Stimulated activated CD4-positive, alpha-beta T cell treated with anti-CD3 and anti-CD28 coated beads, Interleukin-2, amount 100 ng/mL, for 4 hours (primary cell): ENCODE data around the gene METTL23.
"Not testable (repeated sequence)": the region's sequence is repeated elsewhere in the genome, so short reads cannot be mapped to it uniquely, and the experiment has no call there.

Experiments
- DNase-seq: peaks from one replicate; pipeline ENCODE4 v3.0.0-alpha.2; 2020; ENCODE audit warnings: low read depth

The METTL23 gene

GRCh38 chr17:76735006-76735405 is 8.4 kb downstream of the METTL23 start:
- DNase-seq: no peak

DNA sequence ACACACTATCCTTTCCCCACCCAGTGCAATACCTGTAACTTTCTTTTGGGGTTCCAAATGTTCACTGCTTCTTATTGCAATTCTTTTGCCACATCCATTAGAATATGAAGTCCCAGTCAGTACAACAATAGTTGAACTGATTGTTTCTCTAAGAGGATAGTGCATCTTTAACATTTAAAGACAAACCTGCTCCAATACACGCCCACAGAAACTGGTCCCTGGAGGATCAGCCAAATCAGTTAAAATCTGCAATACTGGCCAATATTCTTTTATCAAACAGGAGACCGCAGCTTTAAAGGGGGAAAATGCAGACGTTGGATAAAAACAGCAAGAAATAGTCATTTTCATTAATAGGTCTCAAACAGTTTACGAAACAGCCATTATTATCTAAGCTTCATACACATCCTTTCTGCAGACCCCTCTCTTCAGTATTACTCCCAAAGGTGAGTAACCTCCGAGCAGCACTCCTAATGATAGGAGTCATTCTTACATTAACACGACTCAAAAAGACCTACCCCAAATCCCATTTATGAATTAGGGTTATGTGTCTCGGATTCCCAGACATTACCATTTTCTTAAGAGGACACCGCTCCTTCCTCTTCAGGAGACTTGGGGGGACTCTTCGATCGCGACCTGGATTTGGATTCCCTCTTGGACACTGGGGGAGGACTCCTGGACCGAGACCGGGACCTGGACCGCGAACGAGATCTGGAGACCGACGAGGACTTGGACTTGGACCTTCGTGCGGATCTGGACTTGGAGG is 9.1 kb downstream of the METTL23 start:
- no peak for DNase-seq

DNA sequence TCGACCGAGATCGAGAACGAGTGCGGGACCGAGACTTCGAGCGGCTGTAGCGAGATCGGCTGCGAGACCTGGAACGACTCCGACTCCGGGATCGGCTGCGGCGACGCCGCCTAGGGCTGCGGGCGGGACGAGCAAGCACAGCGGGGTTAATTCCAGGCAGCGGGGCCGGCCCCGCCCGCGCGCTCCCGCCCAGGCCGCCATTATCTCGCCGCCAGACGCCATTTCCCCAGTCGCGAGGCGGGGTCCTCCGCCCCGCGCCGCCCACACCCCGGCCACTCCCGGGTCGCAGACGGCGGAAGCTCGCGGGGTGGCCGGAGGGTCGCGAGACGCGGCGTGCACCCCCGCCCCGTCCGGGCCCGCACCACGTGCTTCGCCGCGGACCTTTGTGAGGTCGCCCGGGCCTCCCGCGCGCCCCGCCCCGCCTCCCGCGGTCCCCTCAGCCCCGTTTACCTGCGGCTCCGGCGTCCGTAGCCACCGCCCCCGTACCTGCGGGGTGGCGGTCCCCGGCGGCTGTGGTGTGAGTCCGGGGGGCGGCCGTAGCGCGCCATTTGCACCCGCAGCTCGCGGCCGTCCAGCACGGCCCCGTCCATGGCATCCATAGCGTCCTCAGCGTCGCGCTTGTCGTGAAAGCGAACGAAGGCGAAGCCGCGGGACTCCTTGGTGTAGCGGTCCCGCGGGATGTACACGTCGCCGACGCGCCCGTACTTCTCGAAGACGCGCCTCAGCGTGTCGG is 9.9 kb downstream of the METTL23 start:
- peak; percentile 63 for DNase-seq

DNA sequence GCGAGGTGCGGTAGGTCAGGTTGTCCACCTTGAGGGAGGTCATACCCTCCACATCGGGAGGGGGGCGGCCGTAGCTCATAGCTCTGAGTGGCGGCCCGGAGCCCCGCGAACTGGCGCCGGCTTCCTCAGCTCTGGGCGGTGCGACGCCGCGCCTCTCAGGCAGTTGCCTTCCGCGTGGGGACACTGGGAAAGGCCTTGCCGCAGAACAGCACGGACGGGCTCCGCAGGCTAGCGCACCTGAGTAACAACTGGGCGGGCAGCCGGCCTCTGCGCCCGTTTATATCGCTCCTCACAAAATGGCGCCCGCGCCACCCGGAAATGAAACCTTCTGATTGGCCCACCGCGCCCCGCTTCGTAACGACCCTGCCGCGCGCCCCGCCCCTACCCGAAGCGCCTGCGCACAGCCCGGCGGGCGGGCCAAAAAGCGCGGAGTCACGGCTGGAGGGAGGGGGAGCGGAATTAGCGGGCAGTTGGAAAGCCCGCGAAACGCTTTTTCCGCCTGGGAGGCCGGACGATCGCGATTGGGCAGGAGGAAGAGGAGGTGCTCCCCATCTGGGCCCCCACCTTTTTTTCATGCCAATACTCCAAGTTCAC is 10.5 kb downstream of the METTL23 start, which contains the start of gene SRSF2:
SRSF2 (minus strand) TSS at position 250 of the 594 bp plus-strand sequence; CDS start at position 79, 171 bp downstream.
- peak; percentile 97 for DNase-seq

DNA sequence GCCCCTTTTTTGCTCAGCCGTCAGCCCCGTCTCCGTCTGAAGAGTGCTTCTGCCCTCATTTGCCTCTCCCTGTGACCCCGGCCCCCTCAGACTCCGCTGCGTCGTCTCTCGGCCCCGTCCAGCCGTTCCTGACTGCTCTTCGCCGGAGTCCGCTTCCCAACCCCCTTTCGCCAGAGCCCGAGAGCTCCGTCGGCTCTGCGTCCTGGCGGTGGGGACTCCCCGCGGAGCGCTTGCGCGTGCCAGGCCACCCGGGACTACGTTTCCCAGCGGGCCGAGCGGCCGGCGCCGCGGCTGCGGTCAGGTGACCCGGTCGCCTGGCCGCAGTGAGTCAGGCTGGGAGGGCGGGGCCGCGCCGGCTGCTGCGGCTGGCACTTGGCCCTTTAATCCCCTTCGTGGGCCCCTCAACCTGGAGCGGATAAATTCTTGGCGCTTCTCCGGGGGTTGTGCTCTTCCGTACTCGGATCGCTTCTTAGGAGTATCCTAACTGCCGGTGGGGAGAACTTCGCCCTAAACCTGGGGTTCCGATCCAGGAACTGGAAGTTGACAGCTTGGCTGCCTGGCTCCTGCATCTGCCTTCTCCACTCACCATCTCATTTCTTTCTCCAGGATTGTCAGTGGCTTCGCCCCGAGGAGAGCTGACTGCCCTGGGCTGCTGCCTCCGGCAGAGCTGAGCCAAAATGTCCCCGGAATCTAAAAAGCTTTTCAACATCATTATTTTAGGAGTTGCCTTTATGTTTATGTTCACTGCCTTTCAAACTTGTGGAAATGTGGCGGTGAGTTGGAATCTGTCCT is 11.2 kb downstream of the METTL23 start, which contains the start of gene MFSD11:
MFSD11 (plus strand) TSS at position 444 of the 792 bp plus-strand sequence; CDS start at position 678, 234 bp downstream.
- peak; percentile 85 for DNase-seq

DNA sequence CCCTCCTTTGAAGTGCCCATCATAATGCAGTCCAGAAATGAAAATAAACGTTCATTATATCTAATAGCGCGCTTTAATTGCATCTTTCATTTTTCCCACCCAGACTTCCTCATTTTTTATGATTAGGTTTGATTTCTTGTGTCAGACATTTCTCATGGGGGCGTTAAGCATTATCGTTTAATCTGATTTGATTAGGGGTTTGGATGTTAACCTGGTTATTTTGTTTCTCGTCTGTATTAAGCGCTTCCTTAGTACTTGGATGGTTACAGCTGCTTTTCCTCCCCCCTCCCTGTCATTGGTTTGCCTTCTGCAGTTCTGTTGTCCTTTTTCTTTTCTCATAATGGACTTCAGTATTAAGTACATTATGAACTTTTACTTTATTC is 11.8 kb downstream of the METTL23 start:
- no peak for DNase-seq

GRCh38 chr17:76739568-76740115 is 13.0 kb downstream of the METTL23 start:
- DNase-seq: not testable (repeated sequence)

DNA sequence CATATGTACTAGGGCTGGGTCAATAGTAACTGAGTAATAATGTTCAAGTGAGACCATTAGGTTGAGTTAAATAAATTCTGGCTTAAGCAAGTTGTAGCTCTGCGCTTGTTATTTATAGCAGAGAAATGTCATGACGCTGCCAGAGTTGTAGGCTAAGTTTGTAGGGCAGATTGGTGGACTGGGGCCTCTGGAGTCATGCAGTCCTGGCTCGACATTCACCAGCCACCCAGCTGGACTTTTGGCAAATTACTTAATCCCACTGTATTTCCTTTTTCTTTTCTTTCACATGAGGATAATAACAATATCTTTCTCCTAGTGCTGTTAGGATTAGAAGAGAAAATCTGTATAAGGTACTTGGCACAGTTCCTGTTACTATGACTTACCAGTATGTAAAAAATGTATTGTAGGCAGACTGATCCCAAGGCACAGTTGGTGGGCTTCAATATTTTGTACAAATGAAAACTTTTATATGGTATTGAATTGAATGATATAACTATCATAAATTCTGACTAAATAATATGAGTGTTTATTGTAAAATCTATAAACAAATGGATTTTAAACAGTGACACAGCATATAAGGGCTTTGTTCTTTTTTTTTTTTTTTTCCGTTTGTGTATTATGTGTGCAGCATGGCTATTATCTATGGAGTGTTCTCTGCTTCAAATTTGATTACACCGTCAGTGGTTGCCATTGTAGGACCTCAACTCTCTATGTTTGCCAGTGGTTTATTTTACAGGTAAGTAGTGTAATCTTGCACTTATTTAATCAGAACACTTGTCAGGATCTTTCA is 13.9 kb downstream of the METTL23 start:
- DNase-seq: no peak

GRCh38 chr17:76742958-76743357 is 16.3 kb downstream of the METTL23 start:
- DNase-seq: no peak

DNA sequence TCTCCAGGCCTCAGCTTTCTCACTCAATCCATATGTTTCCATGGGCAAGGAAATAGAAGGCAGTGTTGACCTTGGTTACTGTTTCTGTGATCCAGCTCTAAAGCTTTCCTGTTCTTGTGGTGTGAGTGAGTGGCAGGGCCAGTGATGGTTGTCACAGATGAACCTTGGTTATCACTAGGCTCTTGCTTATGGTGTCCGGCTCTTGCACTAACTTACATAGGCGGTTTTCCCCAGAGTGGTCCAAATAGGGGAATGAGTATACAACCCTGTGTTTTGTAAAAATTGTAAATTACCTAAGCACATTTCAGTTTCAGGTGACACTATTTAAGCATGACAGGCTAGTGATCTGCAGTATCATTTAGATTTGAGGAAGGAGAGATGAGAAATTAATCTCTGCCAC is 18.1 kb downstream of the METTL23 start:
- no peak for DNase-seq

GRCh38 chr17:76745785-76746184 is 19.1 kb downstream of the METTL23 start:
- not testable (repeated sequence) for DNase-seq

GRCh38 chr17:76747716-76748363 is 21.2 kb downstream of the METTL23 start:
- no peak for DNase-seq

DNA sequence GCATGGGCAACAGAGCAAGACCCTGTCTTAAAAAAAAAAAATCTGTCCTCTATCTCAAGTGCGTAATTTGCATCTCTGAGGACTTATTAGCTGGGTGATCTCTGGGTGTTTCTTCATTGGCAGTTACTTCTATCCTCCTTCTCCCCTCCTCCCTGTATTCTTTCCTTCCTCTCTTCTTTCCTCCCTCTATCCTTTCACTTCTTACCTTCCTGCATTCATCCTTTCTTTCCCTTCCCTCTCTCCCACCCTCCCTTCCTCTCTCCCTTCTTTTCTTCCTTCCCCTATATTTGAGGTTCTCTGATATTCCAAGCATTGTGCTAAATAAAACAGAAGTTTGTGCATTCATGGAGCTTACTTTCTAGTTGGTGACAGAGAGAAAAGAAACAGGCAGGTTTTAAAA is 22.0 kb downstream of the METTL23 start:
- DNase-seq: no peak

- no peak for DNase-seq
These were observed 24.9 kb downstream of the METTL23 start for GRCh38 chr17:76751416-76751993.

DNA sequence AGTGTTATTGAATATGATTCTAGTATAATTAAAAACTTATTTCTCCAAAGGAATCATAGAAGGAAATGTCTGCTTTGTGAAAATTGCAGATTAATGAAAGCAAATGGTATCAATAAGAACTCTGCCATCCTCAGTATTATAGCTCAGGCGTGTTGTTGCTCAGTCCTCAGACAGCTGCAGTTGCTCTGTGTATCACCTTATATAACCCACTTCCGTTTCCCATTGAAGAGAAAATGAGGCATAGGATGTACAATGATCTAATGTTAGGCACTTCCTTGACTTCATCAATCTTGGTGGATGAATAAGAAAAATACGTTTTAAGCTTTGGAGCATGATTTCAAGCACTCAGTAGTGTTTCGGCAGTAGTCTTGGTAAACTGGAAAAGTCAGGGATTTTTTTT is 25.4 kb downstream of the METTL23 start:
- DNase-seq: no peak

GRCh38 chr17:76753061-76753961 is 26.7 kb downstream of the METTL23 start:
- DNase-seq: no peak

- no peak for DNase-seq
These were observed 28.6 kb downstream of the METTL23 start for GRCh38 chr17:76755285-76755684.

DNA sequence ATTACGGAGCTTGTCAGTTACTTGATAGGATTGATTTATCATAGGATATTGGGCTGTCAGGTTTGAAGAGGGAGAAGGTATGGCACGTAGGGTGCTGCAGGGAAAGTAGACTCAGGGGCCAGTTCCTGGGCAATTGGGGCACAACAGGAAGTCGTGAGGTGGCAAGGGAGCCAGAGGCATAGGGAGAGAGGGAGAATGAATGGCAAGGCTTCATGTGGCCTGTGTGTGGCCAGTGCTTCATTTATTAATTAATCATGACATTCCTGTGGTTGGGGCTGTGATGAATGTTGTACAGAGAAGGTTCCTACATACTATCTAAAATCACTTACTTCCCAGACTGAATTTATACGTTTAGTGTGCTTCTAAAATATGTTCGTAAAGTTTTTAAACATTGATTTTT is 30.6 kb downstream of the METTL23 start:
- no peak for DNase-seq

- no peak for DNase-seq
These were observed 31.9 kb downstream of the METTL23 start for GRCh38 chr17:76758570-76758969.
